Erythroblast (primary cell): Measurements from ENCODE around the gene UBAC2.

Experiments used
- GATA1 ChIP-seq: IDR thresholded peaks from 2 replicates; pipeline ENCODE4 v1.6.1; 2011; ENCODE audit warnings: low read depth, mild to moderate bottlenecking, control low read depth, low read length, moderate library complexity
- POLR2A ChIP-seq: IDR thresholded peaks from 2 replicates; pipeline ENCODE4 v1.6.1; 2011; ENCODE audit warnings: mild to moderate bottlenecking, low read length

GRCh38 chr13:99366075-99366987 is 165.7 kb downstream of the UBAC2 start:
- TF ChIP-seq POLR2A (no peak), GATA1 (no peak)
